Heart left ventricle (tissue), 13 donors: ENCODE data around the gene TRIM22.

ENCODE experiments used
- POLR2A ChIP-seq, 2 donors: fragments of 450-650 bp; IDR thresholded peaks; one replicate each; pipeline ENCODE4 v1.6.1; 2017; ENCODE audit warnings: antibody characterized with exemption in 2 of 2, mild to moderate bottlenecking in 2 of 2, moderate library complexity in 2 of 2
- TF ChIP-seq, protein P1 (sequence below), 12 donors: fragments of 200-600 bp; sonication (generic) in 4 of 12; IDR thresholded peaks; one replicate each; pipeline versions ENCODE4 v1.5.0 to v1.8.0; 2018 to 2022; ENCODE audit warnings: antibody characterized with exemption in 12 of 12, mild to moderate bottlenecking in 5 of 12
- donor health status: ischemic (EF 13 %, LVEDD 7.1; RV severe dilation, severe dysfunction).
- donor health status: DM: no; HTN: yes; CAD: no.
- donor health status: DM: no; HTN: no; CAD: no.
- donor health status: ischemic (EF 25% LVEDD 6.9; RV normal size, moderate dysfunction).
- donor health status: ischemic (EF 25% LVEDD 5.7; RV mildly dilated, moderate dysfunction).
- donor health status: ischemic (EF 35%, LVEDD 5.7; RV mildly dilated, moderate dysfunction).
- donor health status: nonischemic (EF 11% LVEDD 7.7; RV severe dilation, severe dysfunction).
- donor health status: DM: yes; HTN: yes; CAD: no.
- donor health status: PGD.
- donor health status: ischemic (EF 29% LVEDD 5.4; RV normal size, mild dysfunction).
- donor health status: nonischemic (EF 23%, LVEDD 6.1; RV moderate dilation, normal function).

DNA sequence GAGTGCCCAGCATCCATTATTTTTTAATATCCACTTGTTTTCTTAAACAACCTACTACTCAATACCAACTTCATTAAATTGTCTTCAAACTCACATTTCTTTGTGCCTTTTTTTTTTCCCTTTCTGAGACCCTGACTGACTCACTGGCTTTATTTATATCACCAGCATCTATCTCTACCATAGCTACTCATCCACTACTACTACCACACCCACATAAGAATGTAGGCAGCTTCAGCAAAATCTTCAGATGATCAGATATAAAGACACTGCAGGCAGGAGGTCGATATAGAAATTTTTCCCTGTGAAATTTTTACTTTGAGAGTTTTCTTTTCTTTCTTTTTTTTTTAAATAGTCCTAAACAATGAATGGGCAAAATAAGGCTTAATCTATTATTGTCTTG, 48.8 kb downstream of the TRIM22 start:
- TF ChIP-seq, protein P1, sequence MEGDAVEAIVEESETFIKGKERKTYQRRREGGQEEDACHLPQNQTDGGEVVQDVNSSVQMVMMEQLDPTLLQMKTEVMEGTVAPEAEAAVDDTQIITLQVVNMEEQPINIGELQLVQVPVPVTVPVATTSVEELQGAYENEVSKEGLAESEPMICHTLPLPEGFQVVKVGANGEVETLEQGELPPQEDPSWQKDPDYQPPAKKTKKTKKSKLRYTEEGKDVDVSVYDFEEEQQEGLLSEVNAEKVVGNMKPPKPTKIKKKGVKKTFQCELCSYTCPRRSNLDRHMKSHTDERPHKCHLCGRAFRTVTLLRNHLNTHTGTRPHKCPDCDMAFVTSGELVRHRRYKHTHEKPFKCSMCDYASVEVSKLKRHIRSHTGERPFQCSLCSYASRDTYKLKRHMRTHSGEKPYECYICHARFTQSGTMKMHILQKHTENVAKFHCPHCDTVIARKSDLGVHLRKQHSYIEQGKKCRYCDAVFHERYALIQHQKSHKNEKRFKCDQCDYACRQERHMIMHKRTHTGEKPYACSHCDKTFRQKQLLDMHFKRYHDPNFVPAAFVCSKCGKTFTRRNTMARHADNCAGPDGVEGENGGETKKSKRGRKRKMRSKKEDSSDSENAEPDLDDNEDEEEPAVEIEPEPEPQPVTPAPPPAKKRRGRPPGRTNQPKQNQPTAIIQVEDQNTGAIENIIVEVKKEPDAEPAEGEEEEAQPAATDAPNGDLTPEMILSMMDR (IDR thresholded peaks at IDR 0.05) = no peak
- no peak for TF ChIP-seq POLR2A (IDR thresholded peaks at IDR 0.05)
